Activated CD8-positive, alpha-beta memory T cell treated with anti-CD3 and anti-CD28 coated beads for 1 hour (primary cell): ENCODE results near the gene KRTAP25-1.

Source experiments
- DNase-seq, 2 donors: peaks; one replicate each; pipeline ENCODE4 v3.0.0-alpha.2; 2020; ENCODE audit warnings: low read depth in 1 of 2; ENCODE audit errors: extremely low read depth in 1 of 2

KRTAP25-1 gene

DNA sequence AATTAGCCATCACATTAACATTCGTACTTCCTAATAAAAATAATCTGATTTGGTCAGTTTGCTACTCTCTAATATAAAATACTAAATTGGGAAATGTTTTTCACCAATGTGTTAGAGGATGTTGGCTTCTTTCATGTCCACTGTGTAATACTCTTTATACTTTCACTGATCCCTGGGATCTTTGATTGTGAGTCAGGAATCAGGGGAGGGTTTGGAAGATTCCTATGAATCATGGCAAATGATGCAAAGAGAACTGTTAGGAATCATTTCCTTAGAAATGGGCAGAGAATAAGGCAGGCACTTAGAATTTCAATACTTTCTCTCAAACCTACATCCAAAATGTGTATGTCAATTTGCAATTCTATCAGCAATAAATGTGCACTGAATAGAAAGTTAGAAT lies 37.5 kb downstream of the KRTAP25-1 start:
- DNase-seq: no peak

DNA sequence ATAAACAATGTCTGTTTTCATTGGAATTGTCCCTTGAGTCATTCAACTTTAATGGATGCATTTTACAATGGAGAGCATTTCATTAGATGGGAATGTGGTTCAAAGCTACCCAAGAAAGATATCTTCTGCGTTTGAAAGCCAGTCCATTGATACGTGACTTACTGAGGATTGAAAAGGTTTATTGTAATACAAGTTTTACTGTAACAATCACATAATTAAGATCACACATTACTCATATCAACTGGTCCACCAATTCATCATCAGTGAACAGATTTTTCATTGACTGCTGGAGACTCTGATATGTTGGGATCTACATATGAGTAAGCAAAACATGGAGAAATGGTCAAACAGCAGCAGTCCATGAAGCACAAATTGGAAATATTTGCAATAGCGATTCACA lies 39.4 kb downstream of the KRTAP25-1 start:
- DNase-seq: no peak

DNA sequence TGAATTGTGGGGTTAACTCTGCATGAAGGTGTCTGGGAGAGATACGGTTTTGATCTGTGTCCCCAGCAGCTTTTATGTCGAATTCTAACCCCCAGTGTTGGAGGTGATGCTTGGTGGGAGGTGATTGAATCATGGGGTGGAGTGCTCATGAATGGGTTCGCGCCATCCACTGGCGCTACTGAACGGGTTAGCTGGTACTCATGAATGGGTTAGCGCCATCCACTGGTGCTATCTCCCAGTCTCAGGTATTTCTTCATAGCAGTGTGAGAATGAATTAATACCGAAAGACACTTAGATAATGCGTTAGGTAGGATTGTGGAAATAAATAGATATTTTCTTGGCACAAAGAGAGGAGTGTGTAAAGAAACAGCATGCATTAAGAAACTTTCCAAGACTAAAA lies 40.5 kb downstream of the KRTAP25-1 start:
- no peak for DNase-seq

DNA sequence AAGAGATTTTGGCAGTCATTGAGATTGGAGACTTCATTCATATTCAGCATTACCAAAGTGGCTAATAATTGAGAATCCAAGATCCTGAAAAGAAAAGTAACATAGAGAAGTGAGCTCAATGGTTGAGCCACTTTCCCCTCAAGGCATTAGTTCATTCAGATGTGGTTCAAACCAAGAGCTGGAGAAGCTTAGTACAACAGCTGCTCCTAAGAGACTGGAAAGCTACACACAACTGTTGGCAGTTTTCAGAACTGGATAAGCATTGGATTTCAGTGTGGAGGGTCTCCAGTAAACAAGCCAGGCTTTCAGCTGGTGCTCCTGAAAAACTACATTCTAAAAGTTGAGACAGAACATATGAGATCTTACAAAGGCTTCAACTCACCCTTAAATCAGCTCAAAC lies 44.3 kb downstream of the KRTAP25-1 start:
- DNase-seq: no peak

DNA sequence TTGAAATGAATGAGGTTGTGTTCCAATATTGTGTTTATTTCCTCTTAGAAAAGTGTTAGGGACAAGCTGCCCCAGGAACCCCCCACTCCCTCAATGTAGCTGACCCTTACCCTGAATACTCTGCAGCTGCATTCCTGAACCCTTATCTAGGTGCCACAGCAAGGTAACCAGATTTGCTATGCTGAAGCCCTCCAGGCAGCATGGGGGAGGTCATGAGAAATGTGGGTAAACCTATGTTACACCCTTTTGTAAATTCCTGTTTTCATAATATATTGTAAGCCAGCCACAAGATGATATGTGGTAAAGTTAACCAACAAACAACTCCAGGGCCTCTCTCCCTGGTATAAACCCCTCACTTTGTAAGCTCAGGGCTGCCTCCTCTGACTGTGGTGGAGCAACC lies 45.6 kb downstream of the KRTAP25-1 start:
- no peak for DNase-seq

DNA sequence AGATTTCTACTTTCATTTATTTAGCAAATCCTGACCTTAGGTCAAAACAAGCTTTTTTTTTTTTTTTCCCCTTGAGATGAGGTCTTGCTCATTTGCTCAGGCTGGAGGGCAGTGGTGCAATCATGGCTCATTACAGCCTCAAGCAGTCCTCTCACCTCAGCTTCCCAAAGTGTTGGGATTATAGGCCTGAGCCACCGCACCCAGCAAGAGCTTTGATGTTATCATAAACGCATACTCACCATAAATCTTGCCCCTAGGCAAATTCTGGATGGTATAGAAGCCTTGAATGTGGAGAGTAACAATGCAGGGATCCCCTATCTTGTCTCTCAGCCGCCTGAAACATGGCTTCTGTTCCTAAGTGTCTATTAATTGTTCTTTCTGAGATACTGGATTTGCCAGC lies 48.7 kb downstream of the KRTAP25-1 start:
- DNase-seq: no peak
